Nephron (organoid): ENCODE data around the gene NHS.
"Not testable (repeated sequence)": the region's sequence is repeated elsewhere in the genome, so short reads cannot be mapped to it uniquely, and the experiment has no call there.

ENCODE experiments used
- H3K27ac Mint-ChIP-seq, 3 experiments: 2 replicates each; pipeline ENCODE4 v1.8.0; 2020; ENCODE audit warnings: mixed read lengths in 3 of 3, mild to moderate bottlenecking in 2 of 3, moderate library complexity in 1 of 3
- H3K27me3 Mint-ChIP-seq: 2 replicates; pipeline ENCODE4 v1.8.0; 2021; ENCODE audit warnings: low read depth, mild to moderate bottlenecking, moderate library complexity, mixed read lengths
- H3K36me3 Mint-ChIP-seq: 2 replicates; pipeline ENCODE4 v1.8.0; 2020; ENCODE audit warnings: low read depth, mixed read lengths
- H3K4me1 Mint-ChIP-seq: 2 replicates; pipeline ENCODE4 v1.8.0; 2020; ENCODE audit warnings: mixed read lengths
- H3K4me3 Mint-ChIP-seq, 3 experiments: 2 replicates each; pipeline ENCODE4 v1.8.0; 2020; ENCODE audit warnings: mild to moderate bottlenecking in 3 of 3, mixed read lengths in 3 of 3, moderate library complexity in 2 of 3
- H3K9me3 Mint-ChIP-seq: 2 replicates; pipeline ENCODE4 v1.8.0; 2020; ENCODE audit warnings: mixed read lengths
- TF ChIP-seq, protein P1 (sequence below), 3 experiments: fragments of 200-600 bp; sonication (generic); IDR thresholded peaks; one replicate each; pipeline ENCODE4 v1.5.0; 2021; ENCODE audit warnings: antibody characterized with exemption in 3 of 3; ENCODE audit not compliant: unreplicated experiment in 3 of 3

The NHS gene

DNA sequence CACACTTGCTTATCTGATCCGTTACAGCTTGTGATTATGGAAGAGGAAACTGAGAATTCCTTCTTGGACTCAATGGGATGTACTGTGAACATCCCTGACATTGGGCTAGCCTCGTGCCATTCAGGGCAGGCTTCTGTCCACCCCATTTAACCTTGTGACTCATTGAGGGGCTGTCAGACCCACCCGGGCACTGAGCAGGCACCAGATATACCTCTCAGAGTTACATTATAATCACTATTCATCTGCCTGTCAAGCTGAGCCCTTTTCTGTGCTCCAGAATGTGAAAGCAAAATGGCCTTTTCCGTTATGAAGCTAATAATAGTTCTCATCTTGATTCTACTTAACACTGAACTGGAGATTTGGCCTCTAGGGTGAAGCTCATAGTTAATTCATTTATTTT lies 191.7 kb downstream of the NHS start:
- peaks cover 4% of the 10 kb centered on the region for H3K9me3 Mint-ChIP-seq
- peaks cover 28% of the 10 kb centered on the region for H3K4me1 Mint-ChIP-seq
- H3K4me3 Mint-ChIP-seq = peak overlapping the region in 1 of 3 experiments; percentile 11
- H3K36me3 Mint-ChIP-seq = peaks cover 5% of the 10 kb centered on the region
- H3K27ac Mint-ChIP-seq = peak overlapping the region; percentile 23 to 85 (median 62)
- H3K27me3 Mint-ChIP-seq = peaks cover 4% of the 10 kb centered on the region
- TF ChIP-seq, protein P1, sequence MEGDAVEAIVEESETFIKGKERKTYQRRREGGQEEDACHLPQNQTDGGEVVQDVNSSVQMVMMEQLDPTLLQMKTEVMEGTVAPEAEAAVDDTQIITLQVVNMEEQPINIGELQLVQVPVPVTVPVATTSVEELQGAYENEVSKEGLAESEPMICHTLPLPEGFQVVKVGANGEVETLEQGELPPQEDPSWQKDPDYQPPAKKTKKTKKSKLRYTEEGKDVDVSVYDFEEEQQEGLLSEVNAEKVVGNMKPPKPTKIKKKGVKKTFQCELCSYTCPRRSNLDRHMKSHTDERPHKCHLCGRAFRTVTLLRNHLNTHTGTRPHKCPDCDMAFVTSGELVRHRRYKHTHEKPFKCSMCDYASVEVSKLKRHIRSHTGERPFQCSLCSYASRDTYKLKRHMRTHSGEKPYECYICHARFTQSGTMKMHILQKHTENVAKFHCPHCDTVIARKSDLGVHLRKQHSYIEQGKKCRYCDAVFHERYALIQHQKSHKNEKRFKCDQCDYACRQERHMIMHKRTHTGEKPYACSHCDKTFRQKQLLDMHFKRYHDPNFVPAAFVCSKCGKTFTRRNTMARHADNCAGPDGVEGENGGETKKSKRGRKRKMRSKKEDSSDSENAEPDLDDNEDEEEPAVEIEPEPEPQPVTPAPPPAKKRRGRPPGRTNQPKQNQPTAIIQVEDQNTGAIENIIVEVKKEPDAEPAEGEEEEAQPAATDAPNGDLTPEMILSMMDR (IDR thresholded peaks at IDR 0.05; ENCODE audit: unreplicated experiment in 3 of 3) = no peak

DNA sequence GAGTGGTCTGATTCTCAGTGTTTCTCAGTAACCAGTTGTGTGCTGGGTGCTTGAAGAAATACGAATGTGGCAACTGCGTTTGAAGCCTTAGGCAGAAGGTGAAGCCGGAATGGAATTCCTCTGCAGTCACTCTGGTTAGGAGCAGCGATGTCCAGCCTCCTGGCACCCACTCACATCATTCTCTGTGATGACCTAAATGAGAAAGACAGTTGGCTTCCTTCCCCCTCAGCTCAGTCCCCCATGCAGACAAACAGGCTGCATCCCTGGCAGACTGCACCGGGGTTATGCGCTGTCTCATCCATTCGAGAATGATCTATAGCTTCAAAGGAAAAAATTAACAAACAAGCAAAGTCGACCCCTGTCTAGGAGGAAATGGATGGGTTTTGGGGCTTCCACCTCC lies 192.2 kb downstream of the NHS start:
- peaks cover 28% of the 10 kb centered on the region for H3K4me1 Mint-ChIP-seq
- H3K36me3 Mint-ChIP-seq = peaks cover 7% of the 10 kb centered on the region
- peaks cover 6% of the 10 kb centered on the region for H3K9me3 Mint-ChIP-seq
- peak overlapping the region in 1 of 3 experiments; percentile 3 for H3K4me3 Mint-ChIP-seq
- TF ChIP-seq, protein P1 (IDR thresholded peaks at IDR 0.05; ENCODE audit: unreplicated experiment in 3 of 3) = no peak
- H3K27ac Mint-ChIP-seq = peak overlapping the region; percentile 60 to 91 (median 85)
- peaks cover 4% of the 10 kb centered on the region for H3K27me3 Mint-ChIP-seq

DNA sequence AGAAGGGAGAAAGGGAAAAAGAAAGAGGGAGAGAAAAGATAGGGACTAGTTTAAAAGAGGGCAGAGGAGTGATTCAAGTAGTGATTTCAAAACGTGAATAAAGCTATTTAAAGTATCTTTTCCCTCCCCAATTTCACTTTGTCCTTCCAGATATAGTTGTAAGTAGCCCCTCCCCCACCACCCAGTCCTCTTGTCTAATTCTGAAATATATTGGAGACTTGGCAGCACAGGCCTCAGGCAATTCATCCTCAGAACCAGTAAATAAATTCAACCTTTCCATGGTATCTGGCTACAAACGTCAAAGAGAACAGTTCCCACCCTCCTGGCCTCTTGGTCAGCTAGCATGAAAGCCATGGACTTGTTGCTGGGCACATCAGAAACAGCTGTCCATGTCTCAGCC lies 192.8 kb downstream of the NHS start:
- TF ChIP-seq, protein P1 (IDR thresholded peaks at IDR 0.05; ENCODE audit: unreplicated experiment in 3 of 3) = no peak
- H3K4me3 Mint-ChIP-seq = peak overlapping the region in 1 of 3 experiments; percentile 3
- peaks cover 28% of the 10 kb centered on the region for H3K4me1 Mint-ChIP-seq
- H3K9me3 Mint-ChIP-seq = peaks cover 6% of the 10 kb centered on the region
- peaks cover 4% of the 10 kb centered on the region for H3K27me3 Mint-ChIP-seq
- H3K27ac Mint-ChIP-seq = peak overlapping the region; percentile 60 to 91 (median 85)
- H3K36me3 Mint-ChIP-seq = peaks cover 9% of the 10 kb centered on the region

DNA sequence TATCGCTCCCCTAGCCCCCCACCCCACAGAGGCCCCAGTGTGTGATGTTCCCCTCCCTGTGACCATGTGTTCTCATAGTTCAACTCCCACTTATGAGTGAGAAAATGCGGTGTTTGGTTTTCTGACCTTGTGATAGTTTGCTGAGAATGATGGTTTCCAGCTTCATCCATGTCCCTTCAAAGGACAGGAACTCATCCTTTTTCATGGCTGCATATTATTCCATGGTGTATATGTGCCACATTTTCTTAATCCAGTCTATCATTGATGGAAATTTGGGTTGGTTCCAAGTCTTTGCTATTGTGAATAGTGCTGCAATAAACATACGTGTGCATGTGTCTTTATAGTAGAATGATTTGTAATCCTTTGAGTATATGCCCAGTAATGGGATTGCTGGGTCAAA lies 193.8 kb downstream of the NHS start:
- peaks cover 28% of the 10 kb centered on the region for H3K4me1 Mint-ChIP-seq
- H3K4me3 Mint-ChIP-seq, H3K27me3 Mint-ChIP-seq, H3K27ac Mint-ChIP-seq: not testable (repeated sequence)
- H3K9me3 Mint-ChIP-seq = peaks cover 12% of the 10 kb centered on the region
- H3K36me3 Mint-ChIP-seq = peaks cover 15% of the 10 kb centered on the region

DNA sequence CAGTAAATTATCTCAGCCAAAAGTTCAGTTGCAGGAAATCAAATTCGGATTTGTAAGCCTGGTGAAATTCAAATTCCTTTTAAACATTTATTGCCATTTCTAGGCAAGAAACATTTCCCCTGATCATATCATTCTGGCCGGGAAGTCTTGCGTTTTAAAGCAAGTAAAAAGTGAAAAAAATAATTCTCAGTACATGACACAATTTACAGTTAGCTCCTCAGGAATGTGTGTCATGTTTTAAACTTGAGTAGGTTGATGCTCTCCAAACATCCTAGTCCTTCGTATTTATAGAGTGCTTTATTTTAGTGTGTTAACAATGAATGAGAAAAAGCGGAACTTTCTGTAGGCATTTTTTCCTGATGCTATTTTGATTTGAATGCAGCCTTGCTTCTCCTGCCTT lies 204.0 kb downstream of the NHS start:
- Mint-ChIP-seq H3K27ac (peak overlapping the region; percentile 66 to 96 (median 93)), H3K9me3 (peaks cover 9% of the 10 kb centered on the region)

DNA sequence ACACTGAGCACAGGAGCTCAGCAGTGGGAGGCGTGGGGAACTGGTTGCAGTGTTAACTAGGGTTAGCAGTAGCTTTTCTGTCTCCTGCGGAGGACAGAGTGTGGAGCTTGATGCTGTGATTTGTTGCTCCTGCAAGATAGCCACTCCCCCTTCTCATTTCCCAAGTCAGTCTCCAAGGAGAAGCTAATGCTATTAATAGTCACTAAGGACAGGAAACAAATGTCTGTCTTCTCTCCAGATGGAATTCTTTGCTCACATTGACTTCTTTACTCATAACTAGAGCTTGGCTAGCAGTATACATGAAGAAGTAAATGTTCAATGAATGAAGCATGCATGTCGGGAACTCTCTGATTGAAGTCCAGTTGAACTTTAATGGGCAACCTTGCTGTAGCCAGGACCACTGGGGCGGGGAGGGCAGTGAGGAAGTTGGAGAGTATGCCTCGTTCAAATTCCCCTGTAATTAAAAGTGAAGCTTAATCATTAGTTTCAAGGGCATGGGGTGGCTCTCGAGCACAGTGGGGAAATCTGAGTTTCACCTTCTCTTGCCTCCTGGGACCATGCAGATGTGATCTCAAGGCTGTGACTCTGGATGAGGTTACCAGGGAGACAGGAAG lies 205.6 kb downstream of the NHS start:
- TF ChIP-seq, protein P1 (IDR thresholded peaks at IDR 0.05; ENCODE audit: unreplicated experiment in 3 of 3) = no peak
- Mint-ChIP-seq H3K36me3 (no peaks in the 10 kb centered on the region), H3K9me3 (peaks cover 2% of the 10 kb centered on the region), H3K27ac (peak overlapping the region; percentile 88 to 96 (median 93)), H3K4me1 (peaks cover 80% of the 10 kb centered on the region), H3K27me3 (no peaks in the 10 kb centered on the region), H3K4me3 (peak overlapping the region; percentile 36 to 60 (median 47))

More for the DNA sequence above, 204.0 kb downstream of the NHS start:
- Mint-ChIP-seq H3K4me1 (peaks cover 79% of the 10 kb centered on the region), H3K27me3 (no peaks in the 10 kb centered on the region), H3K4me3 (no peak overlapping the region), H3K36me3 (no peaks in the 10 kb centered on the region)
- TF ChIP-seq, protein P1 (IDR thresholded peaks at IDR 0.05; ENCODE audit: unreplicated experiment in 3 of 3) = no peak
